ENCODE data around the gene MYO6.
A peak's percentile ranks its signal among the peaks of the same experiment; 100 is the strongest.
"Not testable (repeated sequence)": the region's sequence is repeated elsewhere in the genome, so short reads cannot be mapped to it uniquely, and the experiment has no call there.

The MYO6 gene

GRCh38 chr6:75748743-75749538, at the start of gene MYO6:
MYO6 (plus strand) TSS chr6:75749239; CDS start chr6:75817548, 68,309 bp downstream.
- H3K4me3 ChIP-seq (ENCODE audit: low read depth, low read length): peak within 1 kb of the TSS; percentile 77

- not testable (repeated sequence) for H3K4me3 ChIP-seq (ENCODE audit: low read depth, low read length)
These were observed 40.7 kb upstream of the MYO6 start for GRCh38 chr6:75708334-75708733.

GRCh38 chr6:75711173-75711572, 37.9 kb upstream of the MYO6 start:
- no peak overlapping the region for H3K4me3 ChIP-seq (ENCODE audit: low read depth, low read length)

GRCh38 chr6:75719133-75719532, 29.9 kb upstream of the MYO6 start:
- H3K4me3 ChIP-seq (ENCODE audit: low read depth, low read length): no peak overlapping the region

GRCh38 chr6:75723382-75723781, 25.7 kb upstream of the MYO6 start:
- H3K4me3 ChIP-seq (ENCODE audit: low read depth, low read length): no peak overlapping the region

- H3K4me3 ChIP-seq (ENCODE audit: low read depth, low read length): no peak overlapping the region
These were observed 21.8 kb upstream of the MYO6 start for GRCh38 chr6:75727206-75727605.

- H3K4me3 ChIP-seq (ENCODE audit: low read depth, low read length): not testable (repeated sequence)
These were observed 18.0 kb upstream of the MYO6 start for GRCh38 chr6:75731029-75731428.

GRCh38 chr6:75735491-75736186, 13.4 kb upstream of the MYO6 start:
- H3K4me3 ChIP-seq (ENCODE audit: low read depth, low read length): no peak overlapping the region

GRCh38 chr6:75743971-75744370, 5.1 kb upstream of the MYO6 start:
- H3K4me3 ChIP-seq (ENCODE audit: low read depth, low read length): no peak overlapping the region

- H3K4me3 ChIP-seq (ENCODE audit: low read depth, low read length): no peak overlapping the region
These were observed 3.6 kb upstream of the MYO6 start for GRCh38 chr6:75745404-75745803.

GRCh38 chr6:75746221-75746620, 2.8 kb upstream of the MYO6 start:
- H3K4me3 ChIP-seq (ENCODE audit: low read depth, low read length): no peak overlapping the region

- no peak overlapping the region for H3K4me3 ChIP-seq (ENCODE audit: low read depth, low read length)
These were observed 1.7 kb upstream of the MYO6 start for GRCh38 chr6:75747152-75747992.

- peak overlapping the region; percentile 77 for H3K4me3 ChIP-seq (ENCODE audit: low read depth, low read length)
These were observed 866 bp upstream of the MYO6 start for GRCh38 chr6:75748003-75748742.

GRCh38 chr6:75751443-75751842, 2.4 kb downstream of the MYO6 start:
- no peak overlapping the region for H3K4me3 ChIP-seq (ENCODE audit: low read depth, low read length)

- H3K4me3 ChIP-seq (ENCODE audit: low read depth, low read length): no peak overlapping the region
These were observed 3.3 kb downstream of the MYO6 start for GRCh38 chr6:75752365-75752764.

- no peak overlapping the region for H3K4me3 ChIP-seq (ENCODE audit: low read depth, low read length)
These were observed 6.7 kb downstream of the MYO6 start for GRCh38 chr6:75755704-75756103.

- H3K4me3 ChIP-seq (ENCODE audit: low read depth, low read length): no peak overlapping the region
These were observed 8.3 kb downstream of the MYO6 start for GRCh38 chr6:75757295-75757694.

GRCh38 chr6:75758061-75758460, 9.0 kb downstream of the MYO6 start:
- no peak overlapping the region for H3K4me3 ChIP-seq (ENCODE audit: low read depth, low read length)

GRCh38 chr6:75759207-75759606, 10.2 kb downstream of the MYO6 start:
- no peak overlapping the region for H3K4me3 ChIP-seq (ENCODE audit: low read depth, low read length)

GRCh38 chr6:75760320-75760719, 11.3 kb downstream of the MYO6 start:
- H3K4me3 ChIP-seq (ENCODE audit: low read depth, low read length): no peak overlapping the region

- no peak overlapping the region for H3K4me3 ChIP-seq (ENCODE audit: low read depth, low read length)
These were observed 12.4 kb downstream of the MYO6 start for GRCh38 chr6:75761489-75761888.

Measured in iPS-11a (cell line).